Rectal smooth muscle tissue (tissue), 1 donor: ENCODE results near the gene TSEN15.
"Not testable (repeated sequence)": the region's sequence is repeated elsewhere in the genome, so short reads cannot be mapped to it uniquely, and the experiment has no call there.

Experiments
- H3K27ac ChIP-seq: one replicate; pipeline ENCODE4 v1.7.0; 2013; ENCODE audit warnings: low read depth, low read length, inconsistent platforms
- H3K27me3 ChIP-seq: one replicate; pipeline ENCODE4 v1.7.0; 2013; ENCODE audit warnings: low read length; ENCODE audit not compliant: control insufficient read depth, insufficient read depth
- H3K36me3 ChIP-seq: one replicate; pipeline ENCODE4 v1.7.0; 2013; ENCODE audit warnings: low read length; ENCODE audit not compliant: control insufficient read depth, insufficient read depth
- H3K4me1 ChIP-seq: one replicate; pipeline ENCODE4 v1.7.0; 2013; ENCODE audit warnings: low read length; ENCODE audit not compliant: control insufficient read depth, insufficient read depth
- H3K4me3 ChIP-seq: one replicate; pipeline ENCODE4 v1.7.0; 2013; ENCODE audit warnings: low read length
- H3K9ac ChIP-seq: one replicate; pipeline ENCODE4 v1.7.0; 2013; ENCODE audit warnings: low read length

TSEN15 gene

GRCh38 chr1:184093071-184093470, 41.5 kb downstream of the TSEN15 start:
- no peaks in the 10 kb centered on the region for H3K27me3 ChIP-seq
- H3K27ac ChIP-seq, result no peak overlapping the region
- H3K4me3 ChIP-seq, result no peak overlapping the region
- H3K4me1 ChIP-seq, result no peaks in the 10 kb centered on the region
- no peaks in the 10 kb centered on the region for H3K36me3 ChIP-seq
- H3K9ac ChIP-seq, result no peak overlapping the region

- Histone ChIP-seq H3K27me3 (no peaks in the 10 kb centered on the region), H3K36me3 (no peaks in the 10 kb centered on the region), H3K4me3 (no peak overlapping the region), H3K27ac (no peak overlapping the region), H3K4me1 (no peaks in the 10 kb centered on the region), H3K9ac (no peak overlapping the region)
These were observed 44.5 kb downstream of the TSEN15 start for GRCh38 chr1:184096005-184096404.

DNA sequence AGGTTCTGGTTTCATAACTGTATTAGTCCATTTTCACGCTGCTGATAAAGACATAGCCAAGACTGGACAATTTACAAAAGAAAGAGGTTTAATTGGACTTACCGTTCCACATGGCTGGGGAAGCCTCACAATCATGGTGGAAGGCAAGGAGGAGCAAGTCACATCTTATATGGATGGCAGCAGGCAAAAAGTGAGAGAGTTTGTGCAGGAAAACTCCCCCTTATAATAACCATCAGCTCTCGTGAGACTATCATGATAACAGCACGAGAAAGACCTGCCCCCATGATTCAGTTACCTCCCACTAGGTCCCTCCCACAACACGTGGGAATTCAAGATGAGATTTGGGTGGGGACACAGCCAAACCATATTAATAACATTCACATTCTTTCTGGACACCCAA, 45.0 kb downstream of the TSEN15 start:
- H3K27ac ChIP-seq, H3K4me1 ChIP-seq, H3K9ac ChIP-seq, H3K36me3 ChIP-seq, H3K27me3 ChIP-seq, H3K4me3 ChIP-seq: not testable (repeated sequence)

DNA sequence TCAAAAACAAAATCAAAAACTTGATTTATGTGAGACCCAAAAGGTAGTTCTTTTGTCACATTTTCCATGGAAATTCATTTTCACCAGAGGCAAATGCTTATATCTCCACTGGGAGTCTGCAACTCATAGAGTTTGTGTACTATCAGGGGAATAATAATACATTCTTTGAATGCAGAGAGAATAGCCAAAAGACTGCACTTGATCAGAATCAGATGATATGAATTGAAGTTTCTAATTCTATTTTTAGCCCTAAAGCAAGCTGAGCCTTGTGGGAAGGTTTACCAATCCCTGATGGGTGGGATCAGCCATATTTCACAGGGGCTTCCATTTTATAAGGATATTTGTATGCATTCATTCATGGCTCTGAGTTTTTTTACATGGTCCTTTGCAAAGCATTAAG, 49.6 kb downstream of the TSEN15 start:
- H3K36me3 ChIP-seq, result no peaks in the 10 kb centered on the region
- H3K4me3 ChIP-seq, result no peak overlapping the region
- no peak overlapping the region for H3K9ac ChIP-seq
- no peaks in the 10 kb centered on the region for H3K27me3 ChIP-seq
- no peaks in the 10 kb centered on the region for H3K4me1 ChIP-seq
- H3K27ac ChIP-seq, result no peak overlapping the region

GRCh38 chr1:184101571-184101970, 50.0 kb downstream of the TSEN15 start:
- Histone ChIP-seq H3K9ac (no peak overlapping the region), H3K36me3 (no peaks in the 10 kb centered on the region), H3K27ac (no peak overlapping the region), H3K4me1 (no peaks in the 10 kb centered on the region), H3K27me3 (no peaks in the 10 kb centered on the region), H3K4me3 (no peak overlapping the region)

- Histone ChIP-seq H3K36me3 (no peaks in the 10 kb centered on the region), H3K27ac (no peak overlapping the region), H3K4me1 (no peaks in the 10 kb centered on the region), H3K4me3 (no peak overlapping the region), H3K27me3 (no peaks in the 10 kb centered on the region), H3K9ac (no peak overlapping the region)
These were observed 59.0 kb downstream of the TSEN15 start for GRCh38 chr1:184110272-184111204.

DNA sequence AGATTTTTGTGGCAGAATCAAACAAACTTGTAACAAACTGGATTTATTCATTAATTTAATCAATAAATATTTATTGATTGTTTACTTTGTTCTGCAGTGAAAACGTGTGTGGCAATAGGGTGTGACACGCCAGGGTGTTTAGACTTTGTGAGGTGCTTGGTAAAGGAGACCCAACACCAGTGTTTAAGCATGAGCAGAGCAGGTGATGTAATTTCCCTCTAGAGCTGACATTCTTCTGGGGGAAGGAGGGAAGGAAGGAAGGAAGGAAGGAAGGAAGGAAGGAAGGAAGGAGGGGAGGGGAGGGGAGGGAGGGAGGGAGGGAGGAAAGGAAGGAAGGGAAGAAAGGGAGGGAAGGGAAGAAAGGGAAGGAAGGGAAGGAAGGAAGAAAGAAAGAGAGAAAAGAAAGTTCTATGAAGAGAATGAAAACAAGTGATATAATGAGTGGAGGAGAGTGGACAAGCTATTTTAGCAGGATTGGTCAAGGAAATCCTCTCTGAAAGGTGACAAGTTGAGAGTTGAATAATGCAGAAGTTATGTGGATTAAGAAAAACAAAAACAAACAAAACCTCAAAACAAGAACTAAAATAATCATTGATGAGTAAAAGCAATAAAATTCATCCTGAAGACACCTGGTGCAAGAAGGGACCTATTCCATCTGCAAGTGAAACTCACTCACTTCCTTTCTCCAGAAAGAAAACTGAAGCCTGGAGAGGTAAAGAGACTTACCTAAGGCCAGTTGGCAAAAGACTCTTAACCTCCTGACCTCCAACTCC, 60.8 kb downstream of the TSEN15 start:
- Histone ChIP-seq H3K27ac (no peak overlapping the region), H3K36me3 (no peaks in the 10 kb centered on the region), H3K27me3 (no peaks in the 10 kb centered on the region), H3K9ac (no peak overlapping the region), H3K4me3 (no peak overlapping the region), H3K4me1 (no peaks in the 10 kb centered on the region)

- no peak overlapping the region for H3K9ac ChIP-seq
- no peaks in the 10 kb centered on the region for H3K4me1 ChIP-seq
- H3K27ac ChIP-seq, result no peak overlapping the region
- no peak overlapping the region for H3K4me3 ChIP-seq
- H3K36me3 ChIP-seq, result no peaks in the 10 kb centered on the region
- no peaks in the 10 kb centered on the region for H3K27me3 ChIP-seq
These were observed 61.7 kb downstream of the TSEN15 start for GRCh38 chr1:184113251-184113650.

DNA sequence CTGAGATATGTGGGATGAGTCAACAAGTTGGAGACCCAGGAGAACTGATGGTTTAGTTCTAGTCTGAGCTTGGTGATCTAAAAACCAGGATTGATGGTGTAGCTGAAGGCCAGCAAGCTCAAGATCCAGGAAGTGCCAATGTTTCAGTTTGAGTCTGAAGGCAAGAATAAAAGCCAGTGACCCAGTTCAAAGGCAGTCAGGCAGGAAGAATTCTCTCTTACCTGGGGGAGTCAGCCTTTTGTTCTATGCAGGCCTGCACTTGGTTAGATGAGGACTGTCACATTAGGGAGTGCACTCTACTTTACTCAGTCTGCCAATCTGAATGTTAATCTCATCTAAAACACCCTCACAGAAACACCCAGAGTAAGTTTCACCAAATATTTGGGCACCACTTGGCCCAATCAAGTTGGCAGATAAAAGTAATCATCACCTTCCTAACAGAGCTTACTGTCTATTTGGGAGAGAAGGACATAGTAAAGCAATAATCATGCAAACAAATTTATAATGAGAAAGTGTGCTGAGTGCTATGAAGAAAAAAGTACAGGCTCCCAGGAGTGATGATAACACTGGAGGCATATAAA, 63.4 kb downstream of the TSEN15 start:
- H3K9ac ChIP-seq, result no peak overlapping the region
- no peak overlapping the region for H3K27ac ChIP-seq
- no peak overlapping the region for H3K4me3 ChIP-seq
- no peaks in the 10 kb centered on the region for H3K4me1 ChIP-seq
- H3K36me3 ChIP-seq, result no peaks in the 10 kb centered on the region
- H3K27me3 ChIP-seq, result no peaks in the 10 kb centered on the region

DNA sequence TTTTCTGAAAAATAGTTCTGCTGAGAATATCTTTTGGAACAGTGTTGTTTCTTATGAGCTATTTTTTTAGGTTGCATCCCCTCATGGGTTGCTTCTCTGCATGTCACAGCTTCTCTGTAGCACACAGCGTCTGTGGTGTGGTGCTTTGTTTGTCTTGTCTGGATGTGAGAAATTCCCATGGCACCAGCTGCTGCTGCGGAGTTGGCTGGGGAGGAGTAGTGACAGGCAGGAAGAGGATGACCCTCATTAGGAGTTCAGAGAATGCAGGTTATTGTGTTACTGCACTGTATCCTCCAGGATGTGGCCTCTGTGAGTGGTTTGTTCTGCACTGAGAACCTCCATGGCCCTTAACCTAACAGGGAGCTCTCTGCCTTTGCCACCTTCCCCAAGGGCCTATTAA, 64.8 kb downstream of the TSEN15 start:
- H3K4me3 ChIP-seq, result no peak overlapping the region
- no peak overlapping the region for H3K27ac ChIP-seq
- H3K4me1 ChIP-seq, result no peaks in the 10 kb centered on the region
- H3K27me3 ChIP-seq, result no peaks in the 10 kb centered on the region
- no peak overlapping the region for H3K9ac ChIP-seq
- H3K36me3 ChIP-seq, result no peaks in the 10 kb centered on the region

DNA sequence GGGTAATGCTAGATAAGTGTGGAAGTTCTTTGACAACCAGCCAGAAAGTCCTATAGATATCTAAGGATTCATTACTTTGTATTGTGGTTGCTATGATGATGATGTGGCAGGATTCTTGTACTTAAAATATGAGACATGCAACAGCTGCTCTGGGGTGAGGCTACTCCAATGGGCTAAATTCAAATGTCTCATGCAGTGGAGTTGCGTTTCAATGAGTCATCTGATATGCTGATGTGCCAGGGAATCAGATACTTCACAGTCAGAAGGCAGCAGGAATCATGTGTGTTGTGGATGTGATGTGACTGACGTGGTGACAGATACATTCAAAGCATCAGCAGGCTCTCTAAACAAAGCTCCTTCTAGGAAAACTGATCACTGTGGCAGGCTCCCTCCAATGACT, 66.5 kb downstream of the TSEN15 start:
- Histone ChIP-seq H3K27me3 (no peaks in the 10 kb centered on the region), H3K36me3 (no peaks in the 10 kb centered on the region), H3K9ac (no peak overlapping the region), H3K4me1 (no peaks in the 10 kb centered on the region), H3K27ac (no peak overlapping the region), H3K4me3 (no peak overlapping the region)
